HCT116 (cell line): ENCODE measurements around the gene LRRTM4. TPM values are rescaled to one million over a fixed set of nuclear protein-coding genes. Genes with fewer than 3 reads are reported as not detected.

Source experiments
- ATAC-seq: fragments of 200-7000 bp; cut with Tn5 transposase; 2 replicates; pipeline ENCODE4 v1.9.1; 2020; ENCODE audit warnings: mild to moderate bottlenecking, moderate library complexity
- BruUV-seq: library from RNA; stranded (reverse); fragments of 400-500 nt; replicated peaks from 2 replicates; lab custom pipeline; 2021; lab: Mats Ljungman, UMichigan
- CTCF ChIA-PET: fragments of 300-600 bp; sonication (Branson Sonifier 250); formaldehyde crosslinking; loops from one replicate; lab custom pipeline; 2021; ENCODE audit warnings: antibody characterized with exemption; lab: Charles Lee
- POLR2A ChIA-PET: fragments of 300-600, 350-600 bp; sonication (Branson Sonifier 250); formaldehyde crosslinking; loops from one replicate; lab custom pipeline; 2021; ENCODE audit warnings: antibody characterized with exemption; lab: Charles Lee
- RAD21 ChIA-PET, 2 experiments: fragments of 300-600 bp; sonication (Branson Sonifier 250); formaldehyde crosslinking; loops; one replicate each; lab custom pipeline; 2023; ENCODE audit warnings: low total read pairs in 2 of 2; ENCODE audit not compliant: uncharacterized antibody in 2 of 2, unreplicated experiment in 2 of 2, low non-redundant PET in 1 of 2; lab: Charles Lee
- DNase-seq: peaks from one replicate; pipeline ENCODE4 v3.0.0-alpha.2; 2010; ENCODE audit warnings: low read depth, low spot score
- H2AFZ ChIP-seq: fragments of 200-600 bp; shearing (Covaris generic), sonication (generic); 2 replicates; pipeline ENCODE4 v1.6.1; 2017; ENCODE audit warnings: low read depth, mixed run types, mixed read lengths, antibody characterized with exemption, low read length; ENCODE audit not compliant: poor library complexity, severe bottlenecking
- H3K27ac ChIP-seq: 2 replicates; pipeline ENCODE4 v1.5.1; 2012; ENCODE audit warnings: low read depth, low read length
- H3K27me3 ChIP-seq: fragments of 200-600 bp; sonication (generic); 2 replicates; pipeline ENCODE4 v1.6.1; 2016; ENCODE audit warnings: mixed run types, low read length, mixed read lengths; ENCODE audit not compliant: insufficient read depth
- H3K36me3 ChIP-seq, 2 experiments: fragments of 200-500 bp in 1 of 2; fragments of 200-600 bp in 1 of 2; sonication (Bioruptor generic) in 1 of 2; sonication (generic) in 1 of 2; 2 replicates each; pipeline versions ENCODE4 v1.5.1 to v1.6.1; 2014 to 2016; ENCODE audit warnings: low read length in 2 of 2, inconsistent platforms in 1 of 2, mixed read lengths in 1 of 2, mixed run types in 1 of 2; ENCODE audit not compliant: insufficient read depth in 2 of 2, control insufficient read depth in 1 of 2
- H3K4me1 ChIP-seq, 2 experiments: fragments of 200-600 bp in 1 of 2; sonication (generic) in 1 of 2; 2 replicates each; pipeline versions ENCODE4 v1.5.1 to v1.6.1; 2012 to 2017; ENCODE audit warnings: low read length in 2 of 2, inconsistent platforms in 1 of 2, mild to moderate bottlenecking in 1 of 2, mixed read lengths in 1 of 2, mixed run types in 1 of 2, moderate library complexity in 1 of 2; ENCODE audit not compliant: insufficient read depth in 2 of 2, control insufficient read depth in 1 of 2
- H3K4me2 ChIP-seq: fragments of 200-600 bp; sonication (generic); 2 replicates; pipeline ENCODE4 v1.6.1; 2017; ENCODE audit warnings: mixed run types, low read length, mixed read lengths
- H3K4me3 ChIP-seq, 2 experiments: fragments of 200-600 bp in 1 of 2; sonication (generic) in 1 of 2; replicated peaks in 1 of 2; 2 replicates each; pipeline ENCODE4 v1.5.1; 2011 to 2016; ENCODE audit warnings: low read length in 2 of 2, control low read depth in 1 of 2, low read depth in 1 of 2, mild to moderate bottlenecking in 1 of 2, mixed read lengths in 1 of 2, mixed run types in 1 of 2
- H3K79me2 ChIP-seq: fragments of 200-600 bp; sonication (generic); 2 replicates; pipeline ENCODE4 v1.6.1; 2017; ENCODE audit warnings: mild to moderate bottlenecking, mixed run types, low read length, moderate library complexity, mixed read lengths; ENCODE audit not compliant: insufficient read depth
- H3K9ac ChIP-seq: fragments of 200-600 bp; sonication (generic); 2 replicates; pipeline ENCODE4 v1.6.1; 2016; ENCODE audit warnings: low read length, mixed read lengths
- H3K9me2 ChIP-seq: fragments of 200-600 bp; sonication (generic), shearing (Covaris generic); 2 replicates; pipeline ENCODE4 v1.6.1; 2017; ENCODE audit warnings: mixed run types, mild to moderate bottlenecking, moderate library complexity; ENCODE audit not compliant: insufficient read depth
- H3K9me3 ChIP-seq, 2 experiments: fragments of 200-500 bp in 1 of 2; fragments of 200-600 bp in 1 of 2; sonication (Bioruptor generic) in 1 of 2; sonication (generic) in 1 of 2; 2 replicates each; pipeline ENCODE4 v1.6.1; 2014 to 2017; ENCODE audit warnings: low read length in 2 of 2, mixed read lengths in 2 of 2, inconsistent platforms in 1 of 2, low read depth in 1 of 2, mild to moderate bottlenecking in 1 of 2, mixed run types in 1 of 2, moderate library complexity in 1 of 2; ENCODE audit not compliant: control insufficient read depth in 1 of 2, insufficient read depth in 1 of 2
- H4K20me1 ChIP-seq: fragments of 200-600 bp; sonication (generic), shearing (Covaris generic); 2 replicates; pipeline ENCODE4 v1.6.1; 2017; ENCODE audit warnings: mixed run types, mild to moderate bottlenecking, moderate library complexity; ENCODE audit not compliant: insufficient read depth
- CEBPB ChIP-seq: IDR thresholded peaks from 2 replicates; pipeline ENCODE4 v1.6.1; 2012; ENCODE audit warnings: low read depth
- EGR1 ChIP-seq: IDR thresholded peaks from 2 replicates; pipeline ENCODE4 v1.6.1; 2012; ENCODE audit warnings: low read depth
- EZH2 ChIP-seq: fragments of 200-600 bp; sonication (generic); IDR thresholded peaks from 2 replicates; pipeline ENCODE4 v1.6.1; 2017; ENCODE audit warnings: antibody characterized with exemption, mixed run types
- EZH2phosphoT487 ChIP-seq: fragments of 200-600 bp; IDR thresholded peaks from 2 replicates; pipeline ENCODE4 v1.6.1; 2018; ENCODE audit warnings: antibody characterized with exemption, borderline replicate concordance
- FOSL1 ChIP-seq: IDR thresholded peaks from 2 replicates; pipeline ENCODE4 v1.6.1; 2012; ENCODE audit warnings: low read depth
- JUND ChIP-seq: IDR thresholded peaks from 2 replicates; pipeline ENCODE4 v1.6.1; 2012
- MAX ChIP-seq: IDR thresholded peaks from 2 replicates; pipeline ENCODE4 v1.6.1; 2012
- POLR2A ChIP-seq: IDR thresholded peaks from 2 replicates; pipeline ENCODE4 v1.7.0; 2011; ENCODE audit warnings: borderline replicate concordance; ENCODE audit not compliant: insufficient read depth, insufficient read length; ENCODE audit errors: extremely low read depth
- RAD21 ChIP-seq: IDR thresholded peaks from 2 replicates; pipeline ENCODE4 v1.6.1; 2012; ENCODE audit warnings: low read depth, mild to moderate bottlenecking
- SP1 ChIP-seq: IDR thresholded peaks from 2 replicates; pipeline ENCODE4 v1.6.1; 2012; ENCODE audit warnings: low read depth
- SRF ChIP-seq: IDR thresholded peaks from 2 replicates; pipeline ENCODE4 v1.6.1; 2012; ENCODE audit warnings: low read depth
- intact Hi-C: fragments of 100-400 bp; cut with micrococcal nuclease; formaldehyde crosslinking; loops from 2 replicates; pipeline ENCODE4 v1.10.0; 2022
- total RNA-seq: library from RNA; stranded (reverse); gene quantifications from one replicate; pipeline ENCODE4 v1.2.1, GENCODE V29; 2021; ENCODE audit not compliant: unreplicated experiment
- TF ChIP-seq, protein P1 (sequence below): IDR thresholded peaks from 2 replicates; pipeline ENCODE4 v1.6.1; 2012; ENCODE audit warnings: low read depth
- TF ChIP-seq, protein P2 (sequence below), 3 experiments: fragments of 200-600 bp in 1 of 3; sonication (generic) in 1 of 3; IDR thresholded peaks in 2 of 3; conservative IDR thresholded peaks in 1 of 3; 2 replicates each; pipeline ENCODE4 v1.5.1; 2012 to 2017; ENCODE audit warnings: low read depth in 2 of 3, low read length in 2 of 3, antibody characterized with exemption in 1 of 3, borderline replicate concordance in 1 of 3, control low read depth in 1 of 3, mild to moderate bottlenecking in 1 of 3, mixed read lengths in 1 of 3, mixed run types in 1 of 3, moderate library complexity in 1 of 3; ENCODE audit not compliant: insufficient read depth in 1 of 3
- TF ChIP-seq, protein P3 (sequence below): IDR thresholded peaks from 2 replicates; pipeline ENCODE4 v1.6.1; 2012

Gene LRRTM4
- total RNA-seq, 1 experiment from 2014 or later = 0.25 TPM

GRCh38 chr2:77519888-77520506 is 2.2 kb downstream of the LRRTM4 start:
- H3K9me3 ChIP-seq = peaks cover 17 to 26% of the 10 kb centered on the region in 2 experiments; a peak in 2 of 4 replicates
- ATAC-seq = no peak
- no peaks in the 10 kb centered on the region for H4K20me1 ChIP-seq
- no peak overlapping the region for H3K9ac ChIP-seq
- H3K4me1 ChIP-seq = no peaks in the 10 kb centered on the region
- no peak for TF ChIP-seq POLR2A
- no peak for TF ChIP-seq EZH2phosphoT487
- TF ChIP-seq SP1 = no peak
- TF ChIP-seq CEBPB = no peak
- TF ChIP-seq JUND = no peak
- TF ChIP-seq, protein P1, sequence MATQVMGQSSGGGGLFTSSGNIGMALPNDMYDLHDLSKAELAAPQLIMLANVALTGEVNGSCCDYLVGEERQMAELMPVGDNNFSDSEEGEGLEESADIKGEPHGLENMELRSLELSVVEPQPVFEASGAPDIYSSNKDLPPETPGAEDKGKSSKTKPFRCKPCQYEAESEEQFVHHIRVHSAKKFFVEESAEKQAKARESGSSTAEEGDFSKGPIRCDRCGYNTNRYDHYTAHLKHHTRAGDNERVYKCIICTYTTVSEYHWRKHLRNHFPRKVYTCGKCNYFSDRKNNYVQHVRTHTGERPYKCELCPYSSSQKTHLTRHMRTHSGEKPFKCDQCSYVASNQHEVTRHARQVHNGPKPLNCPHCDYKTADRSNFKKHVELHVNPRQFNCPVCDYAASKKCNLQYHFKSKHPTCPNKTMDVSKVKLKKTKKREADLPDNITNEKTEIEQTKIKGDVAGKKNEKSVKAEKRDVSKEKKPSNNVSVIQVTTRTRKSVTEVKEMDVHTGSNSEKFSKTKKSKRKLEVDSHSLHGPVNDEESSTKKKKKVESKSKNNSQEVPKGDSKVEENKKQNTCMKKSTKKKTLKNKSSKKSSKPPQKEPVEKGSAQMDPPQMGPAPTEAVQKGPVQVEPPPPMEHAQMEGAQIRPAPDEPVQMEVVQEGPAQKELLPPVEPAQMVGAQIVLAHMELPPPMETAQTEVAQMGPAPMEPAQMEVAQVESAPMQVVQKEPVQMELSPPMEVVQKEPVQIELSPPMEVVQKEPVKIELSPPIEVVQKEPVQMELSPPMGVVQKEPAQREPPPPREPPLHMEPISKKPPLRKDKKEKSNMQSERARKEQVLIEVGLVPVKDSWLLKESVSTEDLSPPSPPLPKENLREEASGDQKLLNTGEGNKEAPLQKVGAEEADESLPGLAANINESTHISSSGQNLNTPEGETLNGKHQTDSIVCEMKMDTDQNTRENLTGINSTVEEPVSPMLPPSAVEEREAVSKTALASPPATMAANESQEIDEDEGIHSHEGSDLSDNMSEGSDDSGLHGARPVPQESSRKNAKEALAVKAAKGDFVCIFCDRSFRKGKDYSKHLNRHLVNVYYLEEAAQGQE = no peak
- TF ChIP-seq, protein P2, sequence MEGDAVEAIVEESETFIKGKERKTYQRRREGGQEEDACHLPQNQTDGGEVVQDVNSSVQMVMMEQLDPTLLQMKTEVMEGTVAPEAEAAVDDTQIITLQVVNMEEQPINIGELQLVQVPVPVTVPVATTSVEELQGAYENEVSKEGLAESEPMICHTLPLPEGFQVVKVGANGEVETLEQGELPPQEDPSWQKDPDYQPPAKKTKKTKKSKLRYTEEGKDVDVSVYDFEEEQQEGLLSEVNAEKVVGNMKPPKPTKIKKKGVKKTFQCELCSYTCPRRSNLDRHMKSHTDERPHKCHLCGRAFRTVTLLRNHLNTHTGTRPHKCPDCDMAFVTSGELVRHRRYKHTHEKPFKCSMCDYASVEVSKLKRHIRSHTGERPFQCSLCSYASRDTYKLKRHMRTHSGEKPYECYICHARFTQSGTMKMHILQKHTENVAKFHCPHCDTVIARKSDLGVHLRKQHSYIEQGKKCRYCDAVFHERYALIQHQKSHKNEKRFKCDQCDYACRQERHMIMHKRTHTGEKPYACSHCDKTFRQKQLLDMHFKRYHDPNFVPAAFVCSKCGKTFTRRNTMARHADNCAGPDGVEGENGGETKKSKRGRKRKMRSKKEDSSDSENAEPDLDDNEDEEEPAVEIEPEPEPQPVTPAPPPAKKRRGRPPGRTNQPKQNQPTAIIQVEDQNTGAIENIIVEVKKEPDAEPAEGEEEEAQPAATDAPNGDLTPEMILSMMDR (IDR thresholded peaks at IDR 0.05 in 2 of 3, conservative IDR thresholded peaks at IDR 0.05 in 1 of 3; ENCODE audit: borderline replicate concordance in 1 of 3, insufficient read depth in 1 of 3, low read depth in 2 of 3, low read length in 2 of 3) = no peak
- no peak for TF ChIP-seq RAD21
- no peak for TF ChIP-seq EZH2
- no peak for TF ChIP-seq EGR1
- TF ChIP-seq FOSL1 = no peak
- TF ChIP-seq MAX = no peak
- TF ChIP-seq, protein P3, sequence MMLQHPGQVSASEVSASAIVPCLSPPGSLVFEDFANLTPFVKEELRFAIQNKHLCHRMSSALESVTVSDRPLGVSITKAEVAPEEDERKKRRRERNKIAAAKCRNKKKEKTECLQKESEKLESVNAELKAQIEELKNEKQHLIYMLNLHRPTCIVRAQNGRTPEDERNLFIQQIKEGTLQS = no peak
- no peak for TF ChIP-seq SRF
- H2AFZ ChIP-seq = no peak overlapping the region
- no peaks in the 10 kb centered on the region for H3K79me2 ChIP-seq
- intact Hi-C loops = no loop called here
- H3K9me2 ChIP-seq = no peaks in the 10 kb centered on the region
- no peak overlapping the region for H3K4me3 ChIP-seq
- DNase-seq = no peak
- ChIA-PET RAD21 (no interaction called here), CTCF (no interaction called here), POLR2A (no interaction called here)
- H3K4me2 ChIP-seq = no peak overlapping the region
- BruUV-seq = no TSS peak
- no peak overlapping the region for H3K27ac ChIP-seq
- no peaks in the 10 kb centered on the region for H3K27me3 ChIP-seq
- no peaks in the 10 kb centered on the region for H3K36me3 ChIP-seq
